HepG2 (cell line): ENCODE data around the gene PVR. TPM values are rescaled to one million over a fixed set of nuclear protein-coding genes. Genes with fewer than 3 reads are reported as not detected.

ENCODE experiments used
- ATAC-seq: fragments of 200-7000 bp; cut with Tn5 transposase; 3 replicates; pipeline ENCODE4 v1.9.1; 2020; ENCODE audit warnings: mild to moderate bottlenecking, moderate library complexity
- BruUV-seq: library from RNA; stranded (reverse); fragments of 400-500 nt; replicated peaks from 2 replicates; lab custom pipeline; 2021; lab: Mats Ljungman, UMichigan
- CTCF ChIA-PET: fragments of 300-600 bp; formaldehyde crosslinking; extraction: SDS; loops from one replicate; lab custom pipeline; 2021; ENCODE audit warnings: low total read pairs, inconsistent platforms, low intra/inter-chr PET ratio; lab: Yijun Ruan, JAX
- POLR2A ChIA-PET: fragments of 350-600 bp; sonication (Branson Sonifier 250); formaldehyde crosslinking; loops from one replicate; lab custom pipeline; 2020; ENCODE audit warnings: antibody characterized with exemption, inconsistent platforms; lab: Yijun Ruan, JAX
- DNase-seq: peaks from one replicate; pipeline ENCODE4 v3.0.0-alpha.2; 2015; ENCODE audit warnings: low spot score
- FAIRE-seq: peaks from 3 replicates; lab custom pipeline; 2011; peaks lifted over from hg19 to GRCh38; lab: Jason Lieb, UNC
- H2AFZ ChIP-seq: one replicate; pipeline ENCODE4 v1.6.1; 2011; ENCODE audit warnings: low read length, inconsistent platforms
- H3K27ac ChIP-seq: fragments of 300-600 bp; 3 replicates; pipeline ENCODE4 v1.8.0; 2011; ENCODE audit warnings: mixed run types, mild to moderate bottlenecking, mixed read lengths, low read length, inconsistent platforms; ENCODE audit not compliant: insufficient read depth; ENCODE audit errors: extremely low read length
- H3K27me3 ChIP-seq, 2 experiments: fragments of 200-600 bp in 1 of 2; 2 replicates in 1 of 2; 3 replicates in 1 of 2; pipeline versions ENCODE4 v1.6.0 to v1.8.0; 2011; ENCODE audit warnings: low read length in 2 of 2, mild to moderate bottlenecking in 2 of 2, moderate library complexity in 2 of 2, inconsistent platforms in 1 of 2; ENCODE audit not compliant: insufficient read depth in 2 of 2, control insufficient read depth in 1 of 2
- H3K36me3 ChIP-seq, 2 experiments: fragments of 200-600 bp in 1 of 2; replicated peaks in 1 of 2; 2 replicates in 1 of 2; 3 replicates in 1 of 2; pipeline versions ENCODE4 v1.5.1 to v1.8.0; 2011; ENCODE audit warnings: low read length in 2 of 2, inconsistent platforms in 1 of 2; ENCODE audit not compliant: insufficient read depth in 2 of 2, control insufficient read depth in 1 of 2
- H3K4me1 ChIP-seq: 2 replicates; pipeline ENCODE4 v1.5.1; 2012; ENCODE audit warnings: low read length, inconsistent platforms; ENCODE audit not compliant: insufficient read depth
- H3K4me2 ChIP-seq: 2 replicates; pipeline ENCODE4 v1.6.0; 2011; ENCODE audit warnings: low read depth, low read length, inconsistent platforms
- H3K4me3 ChIP-seq, 3 experiments: fragments of 200-600 bp in 1 of 3; sonication (generic), shearing (Covaris generic) in 1 of 3; replicated peaks in 1 of 3; 2 replicates each; pipeline ENCODE4 v1.5.1; 2011 to 2016; ENCODE audit warnings: low read length in 3 of 3, inconsistent platforms in 2 of 3, low read depth in 2 of 3, mild to moderate bottlenecking in 2 of 3, control low read depth in 1 of 3, mixed read lengths in 1 of 3; ENCODE audit not compliant: insufficient read depth in 1 of 3
- H3K79me2 ChIP-seq: one replicate; pipeline ENCODE4 v1.6.1; 2011; ENCODE audit warnings: low read length, inconsistent platforms; ENCODE audit not compliant: insufficient read depth
- H3K9ac ChIP-seq: 2 replicates; pipeline ENCODE4 v1.6.0; 2011; ENCODE audit warnings: mild to moderate bottlenecking, low read depth, low read length, inconsistent platforms; ENCODE audit not compliant: insufficient read depth
- H3K9me3 ChIP-seq: 2 replicates; pipeline ENCODE4 v1.5.1; 2012; ENCODE audit warnings: mild to moderate bottlenecking, low read length
- H4K20me1 ChIP-seq: 2 replicates; pipeline ENCODE4 v1.6.0; 2011; ENCODE audit warnings: inconsistent platforms, mild to moderate bottlenecking, low read length, moderate library complexity; ENCODE audit not compliant: insufficient read depth
- AGO1 ChIP-seq: fragments of 200-400 bp; formaldehyde crosslinking; IDR thresholded peaks from 2 replicates; pipeline ENCODE4 v1.6.1; 2017; ENCODE audit warnings: mild to moderate bottlenecking, low read depth, low read length, moderate library complexity; ENCODE audit not compliant: poor library complexity, severe bottlenecking
- AGO2 ChIP-seq: fragments of 200-400 bp; formaldehyde crosslinking; optimal IDR thresholded peaks from 2 replicates; pipeline ENCODE3; 2017; ENCODE audit warnings: mild to moderate bottlenecking, low read depth, low read length, moderate library complexity
- CTCF ChIP-seq: sonication (generic); formaldehyde crosslinking; IDR thresholded peaks from 2 replicates; pipeline ENCODE4 v1.5.0; 2020; ENCODE audit warnings: mild to moderate bottlenecking, missing genetic modification reagents, moderate library complexity
- HOXA5 ChIP-seq: sonication (generic); formaldehyde crosslinking; IDR thresholded peaks from 2 replicates; pipeline ENCODE4 v1.4.0; 2020; ENCODE audit warnings: missing genetic modification reagents
- KDM5A ChIP-seq: fragments of 200-600 bp; sonication (generic); IDR thresholded peaks from 2 replicates; pipeline ENCODE4 v1.7.0; 2018; ENCODE audit warnings: antibody characterized with exemption, mild to moderate bottlenecking, low read length, borderline replicate concordance
- NFIC ChIP-seq: IDR thresholded peaks from 2 replicates; pipeline ENCODE4 v1.6.1; 2012; ENCODE audit warnings: mild to moderate bottlenecking, low read length, inconsistent platforms
- POLR2G ChIP-seq: fragments of 200-400 bp; formaldehyde crosslinking; IDR thresholded peaks from 2 replicates; pipeline ENCODE4 v1.6.1; 2018; ENCODE audit warnings: mild to moderate bottlenecking, low read depth, low read length, moderate library complexity
- RBM22 ChIP-seq: fragments of 200-400 bp; formaldehyde crosslinking; optimal IDR thresholded peaks from 2 replicates; pipeline ENCODE3; 2017; ENCODE audit warnings: mild to moderate bottlenecking, low read length, moderate library complexity
- TEF ChIP-seq: sonication (generic); formaldehyde crosslinking; IDR thresholded peaks from 2 replicates; pipeline ENCODE4 v1.5.0; 2020; ENCODE audit warnings: missing genetic modification reagents
- ZBTB44 ChIP-seq: sonication (generic); formaldehyde crosslinking; IDR thresholded peaks from 2 replicates; pipeline ENCODE4 v1.4.0; 2020; ENCODE audit warnings: missing genetic modification reagents
- ZC3H13 ChIP-seq: sonication (generic); formaldehyde crosslinking; IDR thresholded peaks from 2 replicates; pipeline ENCODE4 v1.8.1; 2023; ENCODE audit warnings: mild to moderate bottlenecking, missing genetic modification reagents, moderate library complexity
- ZC3H4 ChIP-seq: sonication (generic); formaldehyde crosslinking; IDR thresholded peaks from 2 replicates; pipeline ENCODE4 v1.4.0; 2020; ENCODE audit warnings: missing genetic modification reagents, borderline replicate concordance
- ZNF607 ChIP-seq: sonication (generic); formaldehyde crosslinking; IDR thresholded peaks from 2 replicates; pipeline ENCODE4 v1.5.1; 2020; ENCODE audit warnings: missing genetic modification reagents, mild to moderate bottlenecking, borderline replicate concordance
- ZNF629 ChIP-seq: sonication (generic); formaldehyde crosslinking; conservative IDR thresholded peaks from 2 replicates; pipeline ENCODE4 v1.5.0; 2020; ENCODE audit warnings: missing genetic modification reagents
- WGBS: methylation state at CpG from one replicate; pipeline ENCODE4 v1.1.6; 2017; ENCODE audit warnings: low lambda C conversion rate; 5-methylcytosine and 5-hydroxymethylcytosine counted together
- in situ Hi-C: cut with HindIII; loops from 2 replicates; pipeline ENCODE4 v1.10.0; 2017; ENCODE audit warnings: low pct_unique_long_range_greater_than_20kb; ENCODE audit not compliant: extremely low pct_ligation_motif_present
- intact Hi-C: fragments of 100-400 bp; cut with micrococcal nuclease; formaldehyde crosslinking; loops from one replicate; pipeline ENCODE4 v1.10.0; 2022; ENCODE audit not compliant: unreplicated experiment
- polyA plus RNA-seq, 8 experiments: library from polyadenylated mRNA; depleted of rRNA in 3 of 8; stranded (reverse) in 7 of 8; unstranded in 1 of 8; fragments of >200 nt; fragmentation: Illumina TruSeq in 4 of 8; extraction: Trizol in 4 of 8; gene quantifications; 2 replicates each; pipeline versions ENCODE4 v1.2.1 to v1.2.3, GENCODE V29; 2011 to 2016; ENCODE audit warnings: low read depth in 4 of 8, missing spikeins in 1 of 8, mixed read lengths in 1 of 8; ENCODE audit not compliant: insufficient read depth in 1 of 8
- total RNA-seq, 5 experiments: library from RNA; depleted of rRNA; stranded (reverse); fragments of >200 nt; fragmentation: Illumina TruSeq; extraction: Trizol; gene quantifications; 2 replicates each; pipeline ENCODE4 v1.2.3, GENCODE V29; 2016; ENCODE audit warnings: low read depth in 1 of 5

Gene PVR
- total and polyA plus RNA-seq, 2 of the 13 experiments (the other 11 are each of a cell fraction or from before 2014, with no cell fraction given): 43.4 to 46.6 TPM

- 0 out of 2 replicates have a peak, but pooled peaks cover 1% of the 10 kb centered on the region for H4K20me1 ChIP-seq
- no peak overlapping the region for H3K4me2 ChIP-seq
- in situ Hi-C loops: no loop called here
- peaks cover 7% of the 10 kb centered on the region for H3K4me1 ChIP-seq
- ChIA-PET POLR2A (no interaction called here), CTCF (no interaction called here)
- no peak overlapping the region for H3K9ac ChIP-seq
- H3K9me3 ChIP-seq: no peaks in the 10 kb centered on the region
- H3K27me3 ChIP-seq: no peaks in the 10 kb centered on the region
- WGBS: 97% methylated on average over 10 of the region's 10 CpGs
- no peak for ATAC-seq
- BruUV-seq: no TSS peak
- DNase-seq: no peak
- H3K4me3 ChIP-seq: no peak overlapping the region
- H3K79me2 ChIP-seq: no peaks in the 10 kb centered on the region
- H3K36me3 ChIP-seq: peaks cover 20 to 35% of the 10 kb centered on the region in 2 experiments
- no peak overlapping the region for H3K27ac ChIP-seq
- intact Hi-C loops: no loop called here
- no peak overlapping the region for H2AFZ ChIP-seq
- TF ChIP-seq NFIC (no peak), POLR2G (peak; percentile 42; the same call in 1 of the 2 replicates), RBM22 (peak; percentile 85)
- FAIRE-seq: no peak
Observed at GRCh38 chr19:44664976-44665375, 21.3 kb downstream of the PVR start.

- DNase-seq (no peak), FAIRE-seq (no peak), ATAC-seq (peak; percentile 43)
- H3K27ac ChIP-seq: no peak overlapping the region
- H3K79me2 ChIP-seq: no peaks in the 10 kb centered on the region
- intact Hi-C loops: no loop called here
- no peaks in the 10 kb centered on the region for H3K27me3 ChIP-seq
- BruUV-seq: TSS peak; percentile 15
- peaks cover 7% of the 10 kb centered on the region for H3K4me1 ChIP-seq
- H3K4me2 ChIP-seq: no peak overlapping the region
- no peak overlapping the region for H3K4me3 ChIP-seq
- H3K9me3 ChIP-seq: no peaks in the 10 kb centered on the region
- WGBS: 82% methylated on average over 7 of the region's 7 CpGs
- no peak overlapping the region for H2AFZ ChIP-seq
- CTCF ChIA-PET: no interaction called here
- in situ Hi-C loops: no loop called here
- H3K36me3 ChIP-seq: peaks cover 6 to 15% of the 10 kb centered on the region in 2 experiments
- H3K9ac ChIP-seq: no peak overlapping the region
- no peaks in the 10 kb centered on the region for H4K20me1 ChIP-seq
- POLR2A ChIA-PET: no interaction called here
- TF ChIP-seq ZBTB44 (CRISPR knock-in tag) (no peak), ZC3H4 (CRISPR knock-in tag) (no peak), ZNF607 (CRISPR knock-in tag) (no peak), AGO2 (peak; percentile 30), AGO1 (no peak), CTCF (CRISPR knock-in tag) (no peak), NFIC (no peak), KDM5A (no peak), TEF (CRISPR knock-in tag) (no peak), HOXA5 (CRISPR knock-in tag) (no peak), ZNF629 (CRISPR knock-in tag) (0 out of 2 replicates have a peak, but pooled peaks have one; percentile 31), ZC3H13 (CRISPR knock-in tag) (0 out of 2 replicates have a peak, but pooled peaks have one; percentile 28)
Observed at GRCh38 chr19:44666852-44667556, 23.3 kb downstream of the PVR start.
